HG02571 (cell line): ENCODE measurements around the gene TMEM175.

Experiments
- ATAC-seq: cut with Tn5 transposase; IDR thresholded peaks from one replicate; pipeline ENCODE4 v1.9.1; 2021; ENCODE audit warnings: mild to moderate bottlenecking, moderate library complexity; ENCODE audit not compliant: unreplicated experiment

TMEM175 gene, protein sequence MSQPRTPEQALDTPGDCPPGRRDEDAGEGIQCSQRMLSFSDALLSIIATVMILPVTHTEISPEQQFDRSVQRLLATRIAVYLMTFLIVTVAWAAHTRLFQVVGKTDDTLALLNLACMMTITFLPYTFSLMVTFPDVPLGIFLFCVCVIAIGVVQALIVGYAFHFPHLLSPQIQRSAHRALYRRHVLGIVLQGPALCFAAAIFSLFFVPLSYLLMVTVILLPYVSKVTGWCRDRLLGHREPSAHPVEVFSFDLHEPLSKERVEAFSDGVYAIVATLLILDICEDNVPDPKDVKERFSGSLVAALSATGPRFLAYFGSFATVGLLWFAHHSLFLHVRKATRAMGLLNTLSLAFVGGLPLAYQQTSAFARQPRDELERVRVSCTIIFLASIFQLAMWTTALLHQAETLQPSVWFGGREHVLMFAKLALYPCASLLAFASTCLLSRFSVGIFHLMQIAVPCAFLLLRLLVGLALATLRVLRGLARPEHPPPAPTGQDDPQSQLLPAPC

DNA sequence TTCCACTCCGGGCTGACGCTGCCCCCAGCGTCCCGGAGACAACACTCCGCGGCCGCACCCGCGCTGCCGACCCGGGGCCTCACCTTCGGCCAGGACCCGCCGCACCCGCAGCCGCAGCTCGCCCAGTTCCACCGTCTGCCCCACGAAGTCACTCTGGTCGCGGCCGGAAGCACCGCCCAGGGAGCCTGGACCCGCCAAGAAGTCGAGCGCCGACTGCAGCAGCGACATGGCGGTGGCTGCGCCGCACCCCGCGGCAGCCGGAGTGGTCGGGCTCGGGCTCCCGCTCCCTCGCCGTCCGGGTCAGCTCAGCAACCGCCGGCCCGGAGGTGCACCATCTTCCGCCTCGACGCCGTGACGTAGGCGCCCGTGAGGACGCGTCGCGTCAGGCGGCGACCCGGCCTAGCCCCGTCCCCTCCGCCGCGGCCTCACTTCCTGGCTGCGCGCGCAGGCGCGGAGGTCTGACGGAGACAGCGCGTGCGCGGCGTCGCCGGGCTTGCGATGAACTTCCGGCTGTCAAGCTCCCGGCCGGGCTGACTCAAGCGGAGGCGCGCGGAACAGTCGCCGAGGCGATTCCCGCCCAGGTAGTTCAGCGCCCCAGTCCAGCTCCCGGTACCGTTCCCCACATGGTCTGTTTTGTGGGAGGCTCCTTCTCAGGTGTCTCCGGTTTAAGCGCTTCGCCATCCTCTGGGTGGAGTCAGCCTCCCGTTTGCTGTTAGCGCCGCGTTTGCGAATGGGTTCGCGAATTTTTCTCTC, at the start of gene TMEM175, which contains the start of gene GAK:
TSS of gene TMEM175 (plus strand) at position 501 of the 753 bp plus-strand sequence. CDS start 15,280 bp downstream, outside the sequence.
TSS of gene GAK (minus strand) at position 357 of the 753 bp plus-strand sequence. CDS start at position 228, 129 bp downstream.
- ATAC-seq, result peak; percentile 90

DNA sequence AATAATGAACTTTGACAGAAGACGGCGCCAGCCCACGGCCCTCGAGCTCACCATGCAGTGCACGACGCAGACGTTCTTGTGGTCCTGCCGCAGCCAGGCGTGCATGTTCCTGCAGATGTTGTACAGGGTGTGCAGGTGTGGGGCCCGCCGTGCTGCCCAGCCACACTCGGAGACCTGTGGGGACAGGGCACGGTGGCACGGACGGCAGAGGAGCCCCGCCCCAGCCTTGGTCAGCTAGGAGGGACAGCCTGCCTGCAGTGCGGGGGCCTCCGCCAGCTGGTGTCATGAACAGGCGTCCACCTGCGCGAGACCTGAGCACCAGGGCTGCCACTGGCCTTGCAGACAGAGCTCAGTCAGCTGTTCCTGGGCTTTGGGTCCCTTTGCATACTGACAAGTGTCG, 49.6 kb upstream of the TMEM175 start:
- no peak for ATAC-seq

DNA sequence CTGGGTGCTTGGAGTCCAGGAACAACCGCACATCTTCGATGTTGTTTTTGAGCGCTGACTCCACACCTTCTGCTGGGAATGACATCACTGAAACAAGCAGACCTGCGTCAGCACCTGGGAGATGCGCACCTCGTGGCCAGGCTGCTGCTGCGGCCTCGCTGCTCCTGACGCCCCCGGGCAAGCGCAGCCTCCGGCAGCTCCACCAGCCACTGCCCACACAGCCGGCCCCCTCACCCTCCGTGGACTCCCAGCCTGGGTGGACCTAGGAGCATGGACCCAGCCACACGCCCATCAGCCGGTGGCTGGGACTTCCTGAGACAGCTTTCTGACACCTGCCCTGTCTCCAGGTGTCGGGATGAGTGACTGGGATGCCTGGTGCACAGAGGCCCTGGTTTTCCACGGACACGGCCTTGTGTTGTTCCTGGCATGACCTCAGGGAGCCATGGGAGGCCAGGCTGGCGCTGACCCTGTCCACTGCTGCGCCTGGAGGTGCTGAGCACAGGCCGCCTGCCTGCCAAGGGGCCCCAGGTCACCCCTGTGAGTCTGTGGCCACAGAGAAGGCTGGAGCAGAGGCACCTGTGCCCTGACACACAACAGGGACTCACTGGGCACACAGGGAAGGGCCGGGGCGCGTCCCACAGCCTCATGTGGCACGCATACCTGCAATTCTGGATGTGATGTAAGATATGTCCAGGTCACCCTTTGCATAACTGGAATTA, 48.7 kb upstream of the TMEM175 start:
- ATAC-seq, result no peak

DNA sequence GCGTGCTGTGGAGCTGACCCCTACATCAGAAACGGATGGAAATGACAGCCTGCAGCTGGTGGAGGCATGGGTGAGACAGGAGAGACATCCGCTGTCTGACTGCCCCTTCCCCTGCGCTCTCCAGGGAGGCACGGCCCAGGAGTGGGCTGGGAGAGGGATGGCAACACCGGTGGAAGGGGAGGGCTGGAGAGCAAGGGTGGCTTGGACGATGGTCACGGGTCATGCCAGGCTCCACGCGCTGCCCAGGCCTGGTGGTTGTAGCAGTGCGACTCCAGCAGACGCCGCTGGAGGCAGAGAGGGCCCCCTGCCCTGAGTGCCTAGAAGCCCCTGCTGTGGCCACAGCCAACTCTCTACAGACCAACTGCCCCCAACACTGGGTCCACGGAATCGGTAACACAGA, 48.0 kb upstream of the TMEM175 start:
- no peak for ATAC-seq

DNA sequence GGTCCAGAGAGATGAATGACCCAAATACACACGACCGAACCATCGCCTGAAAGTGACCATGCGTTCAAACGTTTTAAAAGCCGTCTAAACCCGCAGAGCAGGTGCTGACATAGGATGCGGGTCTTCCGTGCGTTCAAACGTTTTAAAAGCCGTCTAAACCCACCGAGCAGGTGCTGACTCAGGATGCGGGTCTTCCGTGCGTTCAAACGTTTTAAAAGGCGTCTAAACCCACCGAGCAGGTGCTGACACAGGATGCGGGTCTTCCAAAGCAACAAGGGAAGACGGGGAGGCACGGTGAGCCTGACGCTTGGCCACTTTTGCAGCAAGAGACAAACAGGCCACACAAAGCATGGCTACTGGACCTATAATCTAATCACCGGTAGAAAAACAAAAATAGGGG, 47.4 kb upstream of the TMEM175 start:
- no peak for ATAC-seq

DNA sequence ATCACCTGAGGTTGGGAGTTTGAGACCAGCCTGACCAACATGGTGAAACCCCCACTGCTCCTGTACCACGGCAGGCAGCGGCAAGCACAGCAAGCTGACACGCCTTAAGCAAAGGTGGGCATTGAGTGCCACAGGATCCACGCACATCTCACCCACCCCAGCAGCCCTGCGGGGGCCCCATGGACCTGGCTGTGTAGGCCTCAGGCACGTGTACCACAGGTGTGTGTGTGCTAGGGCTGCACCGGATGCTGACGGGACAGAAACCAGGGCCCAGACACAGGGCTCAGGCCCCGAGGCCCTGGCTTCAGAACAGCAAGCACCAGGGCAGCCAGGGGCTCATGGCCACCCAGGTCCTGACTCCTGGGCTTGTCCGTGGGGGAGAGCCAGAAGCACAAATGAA, 46.9 kb upstream of the TMEM175 start:
- ATAC-seq, result no peak

DNA sequence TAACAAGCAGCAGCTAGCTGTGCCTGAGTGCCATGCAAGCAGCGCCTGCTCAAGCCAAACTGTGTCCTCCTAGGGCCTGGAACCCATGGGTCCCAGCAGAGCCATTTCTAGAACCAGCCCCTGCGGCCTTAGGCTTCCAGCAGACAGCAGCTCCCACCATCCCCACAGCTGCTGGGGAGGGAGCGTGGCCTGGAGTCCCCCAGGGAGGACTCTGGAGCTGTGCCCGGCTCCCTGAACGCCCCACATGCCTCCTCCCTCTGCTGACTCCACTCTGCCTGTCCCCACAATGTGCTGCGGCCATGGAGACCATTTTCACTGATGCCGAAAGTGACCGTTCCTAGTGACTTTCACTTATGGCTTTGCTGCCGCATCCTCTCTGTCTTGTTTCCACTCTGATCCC, 46.0 kb upstream of the TMEM175 start:
- ATAC-seq, result no peak

DNA sequence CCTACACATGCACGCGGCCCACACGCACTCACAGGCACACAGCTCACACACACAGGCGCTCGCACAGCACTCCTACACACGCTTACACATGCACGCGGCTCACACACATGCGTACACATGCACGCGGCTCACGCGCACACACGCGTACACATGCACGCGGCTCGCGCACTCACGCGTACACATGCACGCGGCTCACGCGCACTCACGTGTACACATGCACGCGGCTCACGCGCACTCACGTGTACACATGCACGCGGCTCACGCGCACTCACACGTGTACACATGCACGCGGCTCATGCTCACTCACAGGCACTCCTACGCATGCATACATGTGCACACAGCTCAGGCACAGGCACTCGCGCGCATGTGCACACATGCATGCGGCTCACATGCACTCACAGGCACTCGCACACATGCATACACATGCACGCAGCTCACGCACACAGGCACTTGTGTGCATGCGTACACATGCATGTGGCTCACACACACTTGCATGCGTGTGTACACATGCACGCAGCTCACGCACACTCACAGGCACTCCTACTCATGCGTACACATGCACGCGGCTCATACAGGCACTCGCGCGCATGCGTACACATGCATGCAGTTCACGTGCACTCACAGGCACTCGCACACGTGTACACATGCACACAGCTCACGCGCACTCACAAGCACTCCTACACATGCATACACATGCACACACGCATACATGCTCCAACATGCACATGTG, 45.1 kb upstream of the TMEM175 start:
- no peak for ATAC-seq

DNA sequence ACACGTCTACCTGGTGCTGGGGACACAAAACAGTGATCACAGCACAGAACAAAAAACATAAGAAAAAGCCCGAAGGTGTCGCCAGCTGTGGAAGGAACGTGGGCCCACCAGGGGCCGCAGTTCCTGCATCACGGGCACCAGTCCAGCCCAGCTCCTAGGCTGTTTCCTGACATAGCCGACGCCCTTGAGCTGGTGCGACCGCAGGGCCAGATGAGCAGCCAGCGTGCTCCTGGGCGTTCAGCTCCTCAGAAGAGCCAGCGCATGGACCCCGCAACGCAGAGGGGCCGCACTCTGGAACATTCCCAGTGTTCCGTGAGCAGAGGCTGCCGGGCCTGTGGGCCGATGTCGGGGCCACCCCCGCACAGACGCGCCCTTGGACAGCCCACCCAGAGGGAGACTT, 44.2 kb upstream of the TMEM175 start:
- no peak for ATAC-seq

DNA sequence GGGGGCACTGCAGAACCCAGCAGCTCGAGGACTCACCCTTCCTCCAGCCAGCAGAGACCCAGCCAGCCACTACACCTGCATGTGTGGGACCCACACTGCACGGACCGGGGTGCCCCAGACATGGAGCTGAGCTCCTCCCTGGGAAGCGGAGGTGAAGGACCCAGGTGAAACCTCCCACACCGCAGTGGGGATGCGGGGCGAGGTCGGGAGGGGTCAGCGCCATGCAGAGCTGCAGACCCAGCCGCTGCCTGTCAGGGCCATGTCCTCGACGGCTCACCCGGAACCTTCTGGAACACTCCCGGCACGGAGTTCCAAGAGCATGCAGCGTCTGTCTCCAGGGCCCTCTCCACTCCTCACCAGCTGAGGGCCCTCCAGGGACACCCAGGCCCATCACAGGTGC, 42.7 kb upstream of the TMEM175 start:
- no peak for ATAC-seq

DNA sequence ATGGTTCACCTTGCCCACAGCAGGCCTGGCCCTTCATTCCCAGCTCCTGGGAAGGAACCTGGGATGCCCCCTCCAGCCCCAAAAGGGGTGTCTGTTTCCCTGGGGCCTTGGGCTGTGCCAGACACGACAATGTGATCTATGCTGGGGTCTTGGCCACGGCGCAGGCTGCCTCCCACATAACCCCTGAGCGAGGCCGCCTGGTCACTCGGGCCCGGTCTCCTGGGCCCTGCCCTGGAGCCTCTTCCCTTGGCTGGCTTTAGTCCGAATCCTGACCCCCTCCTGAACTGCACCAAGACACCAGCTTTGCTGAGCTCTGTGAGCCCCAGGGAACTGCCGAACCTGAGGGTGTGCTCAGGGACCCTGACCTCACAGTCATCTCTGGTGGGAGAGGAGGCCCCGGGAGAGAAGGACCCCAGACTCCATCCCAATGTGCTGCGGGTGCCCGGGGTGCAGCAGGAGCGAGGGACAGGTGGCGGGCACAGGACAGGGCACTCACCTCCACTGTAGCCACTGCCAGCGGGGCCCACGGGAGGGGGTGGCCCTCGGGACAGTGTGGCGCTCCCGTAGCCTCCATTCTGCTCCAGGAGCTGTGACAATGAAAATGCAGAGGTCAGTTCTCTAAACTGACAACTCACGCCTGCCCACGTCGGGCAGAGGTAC, 42.1 kb upstream of the TMEM175 start:
- ATAC-seq, result no peak

DNA sequence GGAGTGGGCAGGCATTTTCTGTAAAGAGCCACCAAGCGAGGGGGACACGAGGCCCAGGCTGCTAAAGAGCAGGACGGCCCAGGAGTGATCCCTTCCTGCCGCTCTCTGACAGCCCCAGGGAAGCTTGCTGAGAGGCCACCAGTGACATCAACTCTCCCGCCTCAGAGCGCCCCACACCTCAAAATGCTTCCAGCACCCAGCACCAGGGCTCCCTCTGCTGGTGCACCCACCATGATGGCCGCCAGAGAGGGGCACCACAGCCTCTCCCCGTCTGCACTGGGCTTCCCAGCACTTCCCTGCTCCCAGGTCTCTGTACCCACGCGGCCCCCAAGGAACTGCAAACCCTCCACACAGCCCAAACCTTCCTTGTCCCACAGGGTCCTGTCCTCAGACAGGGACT, 40.5 kb upstream of the TMEM175 start:
- ATAC-seq, result no peak

DNA sequence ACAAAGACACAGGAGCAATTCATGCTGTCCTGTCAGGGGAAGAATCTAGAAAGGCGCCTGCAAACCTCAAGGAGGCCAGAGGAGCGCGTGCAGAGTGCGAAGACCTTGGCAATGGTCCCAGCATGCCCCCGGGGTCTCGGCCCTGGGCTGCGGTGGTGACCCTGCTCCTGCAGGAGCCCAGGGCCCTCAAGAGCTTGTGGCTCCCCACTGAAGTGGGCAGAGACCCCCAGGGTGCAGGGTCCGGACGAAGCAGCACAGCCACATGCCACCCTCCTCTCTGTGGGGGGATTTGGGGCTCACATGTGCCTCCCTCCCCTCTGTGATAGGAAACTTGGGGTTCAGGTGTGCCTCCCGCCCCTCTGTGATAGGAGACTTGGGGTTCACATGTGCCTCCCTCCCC, 39.5 kb upstream of the TMEM175 start:
- ATAC-seq, result no peak

DNA sequence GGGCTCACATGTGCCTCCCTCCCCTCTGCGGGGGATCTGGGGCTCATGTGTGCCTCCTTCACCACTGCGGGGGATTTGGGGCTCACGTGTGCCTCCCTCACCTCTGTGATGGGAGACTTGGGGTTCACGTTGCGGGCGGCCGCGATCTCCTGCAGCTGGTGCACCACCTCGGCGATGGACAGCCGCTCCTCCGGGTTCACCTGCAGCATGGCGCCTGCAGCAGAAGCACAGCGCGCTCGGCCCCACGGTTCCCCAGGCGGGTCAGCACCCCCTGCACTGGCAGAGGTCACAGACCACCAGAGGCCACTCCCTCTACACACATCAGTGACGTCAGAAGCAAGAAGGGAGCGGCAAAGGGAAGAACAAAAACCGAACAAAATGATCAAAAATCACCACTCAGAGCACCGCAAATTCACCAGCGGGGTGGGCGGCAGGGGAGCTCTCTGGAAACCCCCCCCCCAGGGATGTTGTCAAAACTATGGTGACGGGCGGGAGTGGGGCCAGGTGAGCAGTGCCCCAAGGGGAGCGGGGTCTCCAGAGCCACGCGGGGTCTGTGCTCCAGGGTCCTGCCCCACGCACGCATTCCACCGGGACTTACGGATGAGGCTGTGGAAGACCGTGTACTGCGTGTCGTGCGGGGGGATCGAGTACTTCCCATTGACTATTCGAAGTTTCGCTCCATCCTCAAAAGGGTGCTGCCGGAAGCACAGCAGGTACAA, 38.8 kb upstream of the TMEM175 start:
- ATAC-seq, result no peak

DNA sequence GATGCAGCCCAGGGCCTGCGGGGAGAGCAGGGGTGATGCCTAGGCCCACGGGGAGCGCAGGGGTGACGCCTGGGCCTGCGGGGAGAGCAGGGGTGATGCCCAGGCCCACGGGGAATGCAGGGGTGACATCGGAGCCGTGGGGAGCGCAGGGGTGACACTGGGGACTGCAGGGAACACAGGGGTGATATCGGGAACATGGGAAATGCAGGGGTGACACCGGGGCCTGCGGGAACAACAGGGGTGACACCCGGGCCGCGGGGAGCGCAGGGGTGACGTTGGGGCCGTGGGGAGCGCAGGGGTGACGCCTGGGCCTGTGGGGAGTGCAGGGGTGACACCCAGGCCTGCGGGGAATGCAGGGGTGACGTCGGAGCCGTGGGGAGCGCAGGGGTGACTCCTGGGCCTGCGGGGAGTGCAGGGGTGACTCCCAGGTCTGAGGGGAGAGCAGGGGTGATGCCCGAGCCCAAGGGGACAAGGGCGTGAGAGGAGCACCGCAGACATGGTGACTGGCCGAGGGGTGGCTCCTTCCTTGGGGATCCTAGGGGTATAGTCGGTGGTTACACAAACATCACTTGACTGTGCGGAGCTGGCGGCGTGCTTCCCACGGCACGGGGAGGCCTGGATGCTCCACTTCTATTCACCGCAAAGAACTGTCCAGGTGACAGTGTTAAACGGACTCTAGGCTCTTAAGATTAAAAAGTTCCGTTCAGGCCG, 38.1 kb upstream of the TMEM175 start:
- ATAC-seq, result no peak

DNA sequence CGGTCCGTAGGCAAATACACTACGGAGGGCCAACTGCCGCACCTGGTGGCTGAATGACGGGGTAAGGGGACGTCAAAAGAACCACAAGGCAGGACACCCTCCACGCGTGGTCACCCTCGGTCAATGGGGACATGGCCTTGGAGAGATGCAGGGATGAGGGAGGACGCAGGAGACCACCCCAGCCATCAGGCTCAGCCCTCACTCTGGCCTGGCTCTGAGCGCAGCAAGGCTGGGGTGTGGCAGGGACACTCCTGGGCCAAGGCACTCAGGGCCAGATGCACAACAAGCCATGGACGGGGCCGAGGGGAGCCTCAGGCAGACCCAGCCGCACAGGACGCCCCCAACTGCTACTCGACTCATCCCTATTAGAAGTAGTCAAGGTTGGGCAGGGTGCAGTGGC, 36.7 kb upstream of the TMEM175 start:
- no peak for ATAC-seq

DNA sequence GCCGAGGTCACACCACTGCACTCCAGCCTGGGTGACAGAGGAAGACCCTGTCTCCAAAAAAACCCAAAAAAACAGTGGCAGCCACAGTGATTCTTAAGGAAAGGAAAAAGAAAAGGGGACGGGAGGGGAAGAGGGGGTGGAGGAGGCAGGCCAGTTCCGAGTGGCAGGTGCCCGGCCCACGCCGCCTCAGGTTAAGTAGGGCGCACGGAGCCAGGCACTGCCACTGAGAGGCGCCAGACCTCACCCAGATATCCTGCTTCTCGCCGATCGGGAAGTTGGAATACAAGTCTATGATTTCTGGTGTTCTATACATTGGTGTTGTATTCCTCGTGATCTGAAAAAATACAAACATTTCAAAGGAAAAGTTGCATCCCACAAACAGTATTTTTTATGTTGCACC, 36.0 kb upstream of the TMEM175 start:
- no peak for ATAC-seq

DNA sequence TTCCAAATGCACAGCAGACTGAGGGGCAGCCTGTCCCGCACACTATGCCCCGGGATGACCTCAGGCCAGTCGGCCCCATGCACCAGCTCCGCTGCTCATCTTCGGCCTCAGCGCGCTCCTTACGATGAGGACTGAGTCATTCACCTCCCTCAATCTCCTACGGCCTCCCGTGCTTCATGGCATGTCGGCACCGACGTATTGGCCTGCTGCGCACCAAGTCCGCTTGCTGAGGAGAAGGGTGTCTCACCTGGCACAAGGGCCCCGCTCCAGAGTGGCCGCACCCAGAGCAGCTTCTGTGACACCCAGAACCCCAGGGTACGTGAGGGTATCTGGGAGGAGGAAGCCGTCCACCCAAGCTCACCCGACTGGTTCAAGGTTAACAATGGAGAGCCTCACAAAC, 35.6 kb upstream of the TMEM175 start:
- no peak for ATAC-seq

DNA sequence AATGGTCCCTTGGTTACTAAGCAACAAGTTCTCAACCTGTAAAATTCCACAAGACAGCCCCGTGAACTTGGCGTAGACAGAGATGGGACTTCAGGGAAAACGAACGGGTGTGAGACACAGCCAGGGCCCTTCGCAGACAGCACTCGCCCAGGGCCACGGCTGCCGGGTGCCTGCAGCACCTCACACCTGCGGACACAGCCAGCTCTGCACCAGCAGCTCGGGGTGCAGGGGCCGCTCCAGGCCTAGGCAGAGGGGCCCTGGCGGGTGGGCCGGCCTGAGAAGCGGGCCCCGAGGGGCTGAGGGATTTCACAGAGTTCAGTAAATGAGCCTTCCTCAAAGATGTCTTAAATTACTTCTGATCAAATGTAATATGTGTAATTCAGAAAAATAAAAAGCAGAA, 34.1 kb upstream of the TMEM175 start:
- no peak for ATAC-seq
